ENCODE measurements around the gene WDR17. TPM values are rescaled to one million over a fixed set of nuclear protein-coding genes. Genes with fewer than 3 reads are reported as not detected.

Gene WDR17
- total RNA-seq: 1 to 10 TPM; 1.2 to 1.6 TPM

GRCh38 chr4:176065435-176066291, at the start of gene WDR17:
TSS of gene WDR17 (plus strand) at chr4:176065841. CDS start at chr4:176111581, 45,740 bp downstream.
- TF ChIP-seq CTCF (IDR thresholded peaks at IDR 0.05): no peak
- Histone ChIP-seq H3K27ac (no peak within 1 kb of the TSS), H3K9ac (ENCODE audit: low read depth in 2 of 2, low read length in 2 of 2) (peak within 1 kb of the TSS; percentile 34 to 60)

GRCh38 chr4:176016601-176017000, 49.0 kb upstream of the WDR17 start:
- H3K27me3 ChIP-seq: no peaks in the 10 kb centered on the region
- no peak for DNase-seq
- no peak overlapping the region for H3K9ac ChIP-seq (ENCODE audit: low read depth in 2 of 2, low read length in 2 of 2)
- no peak for TF ChIP-seq CTCF (IDR thresholded peaks at IDR 0.05)
- no peak overlapping the region for H3K27ac ChIP-seq
- H3K9me3 ChIP-seq: no peaks in the 10 kb centered on the region
- H3K36me3 ChIP-seq: no peaks in the 10 kb centered on the region
- no peak overlapping the region for H3K4me3 ChIP-seq
- H3K4me1 ChIP-seq: no peaks in the 10 kb centered on the region
- intact Hi-C loops (cut with DNase I): no loop called here

More at GRCh38 chr4:176065435-176066291, at the start of gene WDR17:
- peak; percentile 86 for DNase-seq
- Histone ChIP-seq H3K27me3 (no peaks in the 10 kb centered on the region), H3K36me3 (no peaks in the 10 kb centered on the region), H3K4me3 (peak within 1 kb of the TSS; percentile 64), H3K4me1 (peaks cover 4% of the 10 kb centered on the region), H3K9me3 (no peaks in the 10 kb centered on the region)
- intact Hi-C loops (cut with DNase I): no loop called here

- H3K9me3 ChIP-seq: no peaks in the 10 kb centered on the region
- TF ChIP-seq CTCF (IDR thresholded peaks at IDR 0.05): no peak
- H3K4me3 ChIP-seq: no peak overlapping the region
- H3K4me1 ChIP-seq: no peaks in the 10 kb centered on the region
- H3K36me3 ChIP-seq: no peaks in the 10 kb centered on the region
- no peak for DNase-seq
- no peaks in the 10 kb centered on the region for H3K27me3 ChIP-seq
- intact Hi-C loops (cut with DNase I): no loop called here
- no peak overlapping the region for H3K9ac ChIP-seq (ENCODE audit: low read depth in 2 of 2, low read length in 2 of 2)
- H3K27ac ChIP-seq: no peak overlapping the region
These were observed 45.1 kb upstream of the WDR17 start for GRCh38 chr4:176020481-176021085.

- Histone ChIP-seq H3K27ac (no peak overlapping the region), H3K36me3 (no peaks in the 10 kb centered on the region), H3K9me3 (no peaks in the 10 kb centered on the region), H3K9ac (ENCODE audit: low read depth in 2 of 2, low read length in 2 of 2) (no peak overlapping the region), H3K27me3 (no peaks in the 10 kb centered on the region), H3K4me3 (no peak overlapping the region), H3K4me1 (no peaks in the 10 kb centered on the region)
- no peak for DNase-seq
- no peak for TF ChIP-seq CTCF (IDR thresholded peaks at IDR 0.05)
- intact Hi-C loops (cut with DNase I): loop anchor here (5.0 kb wide), 1 partner anchor 312 kb away; no protein-coding TSS in a partner anchor
These were observed 35.2 kb upstream of the WDR17 start for GRCh38 chr4:176030391-176030790.

GRCh38 chr4:176031922-176032321, 33.7 kb upstream of the WDR17 start:
- no peak for DNase-seq
- Histone ChIP-seq H3K9me3 (no peaks in the 10 kb centered on the region), H3K27ac (no peak overlapping the region), H3K4me1 (no peaks in the 10 kb centered on the region), H3K9ac (ENCODE audit: low read depth in 2 of 2, low read length in 2 of 2) (no peak overlapping the region), H3K4me3 (no peak overlapping the region), H3K27me3 (no peaks in the 10 kb centered on the region), H3K36me3 (no peaks in the 10 kb centered on the region)
- no peak for TF ChIP-seq CTCF (IDR thresholded peaks at IDR 0.05)
- intact Hi-C loops (cut with DNase I): loop anchor here (5.0 kb wide), 1 partner anchor 310 kb away; no protein-coding TSS in a partner anchor
